NCI-H187 (cell line): ENCODE results near the gene EVX2.

Source experiments
- DNase-seq, 2 experiments: peaks; one replicate each; lab custom pipeline; 2025; lab: John Stamatoyannopoulos, UW

EVX2 gene

GRCh38 chr2:176083796-176084261, at the start of gene EVX2:
TSS of gene EVX2 (minus strand) at chr2:176083962. CDS start at chr2:176083776, 186 bp downstream.
- no peak for DNase-seq

GRCh38 chr2:176133389-176133788, 49.6 kb upstream of the EVX2 start:
- DNase-seq, result no peak

GRCh38 chr2:176132205-176133171, 48.7 kb upstream of the EVX2 start:
- DNase-seq, result no peak

GRCh38 chr2:176131848-176132158, 48.0 kb upstream of the EVX2 start:
- no peak for DNase-seq

- no peak for DNase-seq
Observed at GRCh38 chr2:176130957-176131847, 47.4 kb upstream of the EVX2 start.

- peak in 1 of 2 experiments; percentile 15 for DNase-seq
Observed at GRCh38 chr2:176130147-176130956, 46.6 kb upstream of the EVX2 start.

- DNase-seq, result no peak
Observed at GRCh38 chr2:176129813-176130146, 46.0 kb upstream of the EVX2 start.

GRCh38 chr2:176128982-176129796, 45.4 kb upstream of the EVX2 start, which contains the start of gene HOXD8:
TSS of gene HOXD8 (plus strand) at chr2:176129705. CDS start at chr2:176130367, 662 bp downstream.
- peak; percentile 35 to 48 for DNase-seq

- no peak for DNase-seq
Observed at GRCh38 chr2:176128172-176128981, 44.6 kb upstream of the EVX2 start.

GRCh38 chr2:176127774-176128072, 44.0 kb upstream of the EVX2 start:
- DNase-seq, result no peak

GRCh38 chr2:176126929-176127773, 43.4 kb upstream of the EVX2 start:
- peak in 1 of 2 experiments; percentile 28 for DNase-seq

- no peak for DNase-seq
Observed at GRCh38 chr2:176125772-176126054, 42.0 kb upstream of the EVX2 start.

GRCh38 chr2:176124947-176125771, 41.4 kb upstream of the EVX2 start:
- DNase-seq, result no peak

GRCh38 chr2:176124110-176124946, 40.6 kb upstream of the EVX2 start:
- DNase-seq, result no peak

- no peak for DNase-seq
Observed at GRCh38 chr2:176123411-176124109, 39.8 kb upstream of the EVX2 start.

GRCh38 chr2:176122683-176123410, 39.1 kb upstream of the EVX2 start, which contains the start of gene HOXD9:
TSS of gene HOXD9 (plus strand) at chr2:176122719. CDS start at chr2:176122769, 50 bp downstream.
- no peak for DNase-seq
